ENCODE data around the gene MAN1A1.

DNA sequence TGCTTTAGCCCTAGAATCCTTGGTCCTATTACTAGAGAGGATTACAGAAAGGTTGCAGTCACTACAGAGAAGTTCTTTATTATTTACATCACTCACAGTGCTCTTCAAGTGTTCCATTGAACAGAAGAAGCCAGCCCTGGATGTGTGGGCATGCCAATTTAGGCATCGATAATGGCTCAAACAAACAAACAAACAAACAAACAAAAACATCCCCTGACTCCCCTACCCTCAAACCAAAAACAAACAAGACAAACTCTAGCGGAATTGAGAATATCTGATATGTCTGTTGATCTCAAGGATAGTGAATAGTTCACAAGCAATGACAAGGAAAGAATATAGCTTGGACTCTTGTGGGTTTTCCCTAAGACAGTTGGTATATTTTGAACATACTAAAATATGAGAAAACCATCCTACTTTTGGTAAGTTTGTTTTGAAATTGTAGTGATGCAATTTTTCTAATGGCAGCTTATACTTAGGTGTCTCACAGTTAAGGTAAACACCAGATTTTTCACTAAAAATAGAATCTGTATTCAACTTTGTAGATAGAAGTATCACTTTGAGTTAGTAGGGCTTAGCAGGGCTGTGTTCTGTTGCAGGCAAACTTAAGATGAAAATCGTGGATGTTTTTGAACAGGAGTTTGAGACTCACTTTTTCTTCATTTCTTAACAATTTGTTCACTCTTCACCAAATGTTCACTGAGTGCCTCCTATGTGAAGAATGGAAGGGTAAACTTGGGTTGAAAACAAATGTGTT, 178.3 kb downstream of the MAN1A1 start:
- no peak for TF ChIP-seq CTCF (conservative IDR thresholded peaks at IDR 0.05; ENCODE audit: low read depth in 2 of 2)
- no peak for TF ChIP-seq EZH2 (IDR thresholded peaks at IDR 0.05; ENCODE audit: low read depth, unreplicated experiment)
- TF ChIP-seq, protein P1, sequence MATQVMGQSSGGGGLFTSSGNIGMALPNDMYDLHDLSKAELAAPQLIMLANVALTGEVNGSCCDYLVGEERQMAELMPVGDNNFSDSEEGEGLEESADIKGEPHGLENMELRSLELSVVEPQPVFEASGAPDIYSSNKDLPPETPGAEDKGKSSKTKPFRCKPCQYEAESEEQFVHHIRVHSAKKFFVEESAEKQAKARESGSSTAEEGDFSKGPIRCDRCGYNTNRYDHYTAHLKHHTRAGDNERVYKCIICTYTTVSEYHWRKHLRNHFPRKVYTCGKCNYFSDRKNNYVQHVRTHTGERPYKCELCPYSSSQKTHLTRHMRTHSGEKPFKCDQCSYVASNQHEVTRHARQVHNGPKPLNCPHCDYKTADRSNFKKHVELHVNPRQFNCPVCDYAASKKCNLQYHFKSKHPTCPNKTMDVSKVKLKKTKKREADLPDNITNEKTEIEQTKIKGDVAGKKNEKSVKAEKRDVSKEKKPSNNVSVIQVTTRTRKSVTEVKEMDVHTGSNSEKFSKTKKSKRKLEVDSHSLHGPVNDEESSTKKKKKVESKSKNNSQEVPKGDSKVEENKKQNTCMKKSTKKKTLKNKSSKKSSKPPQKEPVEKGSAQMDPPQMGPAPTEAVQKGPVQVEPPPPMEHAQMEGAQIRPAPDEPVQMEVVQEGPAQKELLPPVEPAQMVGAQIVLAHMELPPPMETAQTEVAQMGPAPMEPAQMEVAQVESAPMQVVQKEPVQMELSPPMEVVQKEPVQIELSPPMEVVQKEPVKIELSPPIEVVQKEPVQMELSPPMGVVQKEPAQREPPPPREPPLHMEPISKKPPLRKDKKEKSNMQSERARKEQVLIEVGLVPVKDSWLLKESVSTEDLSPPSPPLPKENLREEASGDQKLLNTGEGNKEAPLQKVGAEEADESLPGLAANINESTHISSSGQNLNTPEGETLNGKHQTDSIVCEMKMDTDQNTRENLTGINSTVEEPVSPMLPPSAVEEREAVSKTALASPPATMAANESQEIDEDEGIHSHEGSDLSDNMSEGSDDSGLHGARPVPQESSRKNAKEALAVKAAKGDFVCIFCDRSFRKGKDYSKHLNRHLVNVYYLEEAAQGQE (IDR thresholded peaks at IDR 0.05; ENCODE audit: unreplicated experiment), result no peak
- TF ChIP-seq JUNB (IDR thresholded peaks at IDR 0.05; ENCODE audit: unreplicated experiment), result no peak
- TF ChIP-seq POLR2AphosphoS5 (IDR thresholded peaks at IDR 0.05; ENCODE audit: low read depth), result no peak
- no peak for TF ChIP-seq ZNF331 (CRISPR knock-in tag; IDR thresholded peaks at IDR 0.05; ENCODE audit: low read depth)
- TF ChIP-seq EZH2phosphoT487 (IDR thresholded peaks at IDR 0.05; ENCODE audit: unreplicated experiment), result no peak
- no peak for TF ChIP-seq CREB1 (CRISPR knock-in tag; IDR thresholded peaks at IDR 0.05; ENCODE audit: low read depth)
- TF ChIP-seq NANOG (IDR thresholded peaks at IDR 0.05; ENCODE audit: borderline replicate concordance), result no peak
- no peak for TF ChIP-seq ETS1 (IDR thresholded peaks at IDR 0.05)
